Activated B cell treated with CpG ODN at 0.5 μM for 24 hours (primary cell): ENCODE results near the gene E2F2. TPM values are rescaled to one million over a fixed set of nuclear protein-coding genes. Genes with fewer than 3 reads are reported as not detected.
A peak's percentile ranks its signal among the peaks of the same experiment; 100 is the strongest.

Source experiments
- ATAC-seq: fragments of 200-7000 bp; cut with Tn5 transposase; one replicate; pipeline ENCODE4 v1.10.0; 2021; ENCODE audit warnings: low read depth, mild to moderate bottlenecking, moderate library complexity
- CTCF ChIA-PET: fragments of 350-600 bp; sonication (Branson Sonifier 250); formaldehyde crosslinking; loops from one replicate; lab custom pipeline; 2021; ENCODE audit warnings: antibody characterized with exemption; lab: Charles Lee
- POLR2A ChIA-PET: fragments of 350-600 bp; sonication (Branson Sonifier 250); formaldehyde crosslinking; loops from one replicate; lab custom pipeline; 2021; ENCODE audit warnings: antibody characterized with exemption; lab: Charles Lee
- DNase-seq: peaks from one replicate; pipeline ENCODE4 v3.0.0; 2022
- H3K27ac Mint-ChIP-seq: one replicate; pipeline ENCODE4 v1.8.0; 2020; ENCODE audit warnings: mixed read lengths
- H3K27me3 Mint-ChIP-seq: one replicate; pipeline ENCODE4 v1.8.0; 2021; ENCODE audit warnings: mixed read lengths
- H3K36me3 Mint-ChIP-seq: one replicate; pipeline ENCODE4 v1.8.0; 2021; ENCODE audit warnings: low read depth, mixed read lengths
- H3K4me1 Mint-ChIP-seq: one replicate; pipeline ENCODE4 v1.8.0; 2021; ENCODE audit warnings: mixed read lengths
- H3K4me3 Mint-ChIP-seq: one replicate; pipeline ENCODE4 v1.8.0; 2020; ENCODE audit warnings: mild to moderate bottlenecking, mixed read lengths
- H3K9me3 Mint-ChIP-seq: one replicate; pipeline ENCODE4 v1.8.0; 2020; ENCODE audit warnings: mixed read lengths
- CTCF ChIP-seq: fragments of 200-600 bp; IDR thresholded peaks from one replicate; pipeline ENCODE4 v1.8.0; 2022; ENCODE audit warnings: antibody characterized with exemption, mild to moderate bottlenecking
- intact Hi-C: fragments of 100-400 bp; cut with micrococcal nuclease; formaldehyde crosslinking; loops from one replicate; pipeline ENCODE4 v1.15.1; 2024
- total RNA-seq: library from RNA; stranded (reverse); gene quantifications from 2 replicates; pipeline ENCODE4 v1.2.3, GENCODE V29; 2022

E2F2 gene
- total RNA-seq, 1 donor from 2014 or later: 3.4 TPM

- no peaks in the 10 kb centered on the region for H3K27me3 Mint-ChIP-seq
- POLR2A ChIA-PET: interaction anchor here (0.7 to 36.4 kb wide), 8 partner anchors 13 to 264 kb away, joined by 3 to 1151 read pairs (median 4); no protein-coding TSS in a partner anchor
- no peaks in the 10 kb centered on the region for H3K9me3 Mint-ChIP-seq
- CTCF ChIA-PET: interaction anchor here (31.5 kb wide), 1 partner anchor 74 kb away, joined by 872 read pairs; no protein-coding TSS in a partner anchor
- peaks cover 22% of the 10 kb centered on the region for H3K36me3 Mint-ChIP-seq
- ATAC-seq: no peak
- no peak for DNase-seq
- peak overlapping the region; percentile 95 for H3K27ac Mint-ChIP-seq
- H3K4me1 Mint-ChIP-seq: peaks cover 71% of the 10 kb centered on the region
- H3K4me3 Mint-ChIP-seq: peak overlapping the region; percentile 29
- intact Hi-C loops: no loop called here
- no peak for TF ChIP-seq CTCF
These were observed 30.2 kb upstream of the E2F2 start for GRCh38 chr1:23561076-23561812.

GRCh38 chr1:23559985-23560741 is 29.1 kb upstream of the E2F2 start:
- no peaks in the 10 kb centered on the region for H3K27me3 Mint-ChIP-seq
- peaks cover 22% of the 10 kb centered on the region for H3K36me3 Mint-ChIP-seq
- H3K4me3 Mint-ChIP-seq: peak overlapping the region; percentile 87
- intact Hi-C loops: loop anchor here (1.0 to 10.0 kb wide), 8 partner anchors 9 to 165 kb away; no protein-coding TSS in a partner anchor
- TF ChIP-seq CTCF: no peak
- H3K27ac Mint-ChIP-seq: peak overlapping the region; percentile 95
- no peak for ATAC-seq
- ChIA-PET POLR2A (interaction anchor here (0.7 to 36.4 kb wide), 12 partner anchors 9 to 163 kb away, joined by 3 to 1151 read pairs (median 32); no protein-coding TSS in a partner anchor), CTCF (interaction anchor here (1.0 to 31.5 kb wide), 8 partner anchors 16 to 212 kb away, joined by 3 to 872 read pairs (median 4); no protein-coding TSS in a partner anchor)
- no peak for DNase-seq
- H3K9me3 Mint-ChIP-seq: no peaks in the 10 kb centered on the region
- H3K4me1 Mint-ChIP-seq: peaks cover 76% of the 10 kb centered on the region

DNA sequence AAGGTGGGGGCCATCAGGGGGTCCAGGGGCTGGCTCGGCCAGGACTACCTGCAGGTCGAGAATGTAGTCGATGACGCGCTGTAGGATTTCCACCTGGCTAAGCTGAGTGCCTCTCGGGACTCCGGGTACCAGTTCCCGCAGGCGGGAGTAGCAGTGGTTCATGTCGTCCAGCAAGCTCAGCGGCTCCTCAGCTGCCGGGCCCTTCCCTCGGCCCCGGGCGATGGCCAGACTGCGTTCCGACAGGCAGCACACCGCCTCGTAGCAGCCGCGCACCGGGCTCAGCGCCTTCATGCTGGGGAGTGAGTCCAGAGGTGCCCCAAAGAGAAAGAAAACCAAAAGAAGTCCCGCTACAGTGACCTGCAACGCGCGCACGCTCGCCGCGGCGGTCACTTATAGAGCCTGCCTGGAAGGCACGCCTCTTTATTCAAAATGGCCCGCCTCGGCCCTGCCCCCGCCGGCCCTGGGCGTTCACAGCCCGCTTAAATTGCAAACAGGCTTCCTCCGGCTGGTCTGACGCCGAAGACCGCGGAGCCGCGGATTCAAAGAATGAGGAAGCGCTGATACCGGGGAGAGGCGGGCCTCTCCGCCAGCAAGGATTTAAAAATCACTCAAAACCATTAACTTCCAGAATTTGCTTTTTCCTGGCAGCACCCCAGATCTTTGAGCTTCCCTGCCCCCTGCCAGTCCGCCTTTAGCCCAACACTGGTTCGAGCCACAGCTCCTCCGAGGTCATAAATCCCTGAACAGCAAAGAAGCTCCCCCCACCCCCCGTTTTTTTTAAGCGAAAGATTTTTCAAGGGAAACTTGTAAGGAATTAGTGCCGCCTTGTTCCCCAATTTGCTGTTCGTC is 28.3 kb upstream of the E2F2 start, which contains the start of gene ID3:
Gene ID3 (minus strand): TSS at position 366 of the 849 bp plus-strand sequence. CDS start 75 bp downstream, at position 291.
- Mint-ChIP-seq H3K27ac (peak within 1 kb of the TSS; percentile 95), H3K9me3 (no peaks in the 10 kb centered on the region), H3K36me3 (peaks cover 22% of the 10 kb centered on the region), H3K4me3 (peak within 1 kb of the TSS; percentile 87), H3K4me1 (peaks cover 80% of the 10 kb centered on the region), H3K27me3 (no peaks in the 10 kb centered on the region)
- intact Hi-C loops: loop anchor here (1.0 to 10.0 kb wide), 8 partner anchors 10 to 165 kb away; no protein-coding TSS in a partner anchor
- ATAC-seq (peak; percentile 75), DNase-seq (peak; percentile 90)
- ChIA-PET CTCF (interaction anchor here (1.0 to 31.5 kb wide), 10 partner anchors 10 to 213 kb away, joined by 3 to 872 read pairs (median 6); no protein-coding TSS in a partner anchor), POLR2A (interaction anchor here (0.6 to 36.4 kb wide), 18 partner anchors 9 to 330 kb away, joined by 3 to 1151 read pairs (median 7); partner anchors contain the start of genes E2F2 and HNRNPR)
- no peak for TF ChIP-seq CTCF

DNA sequence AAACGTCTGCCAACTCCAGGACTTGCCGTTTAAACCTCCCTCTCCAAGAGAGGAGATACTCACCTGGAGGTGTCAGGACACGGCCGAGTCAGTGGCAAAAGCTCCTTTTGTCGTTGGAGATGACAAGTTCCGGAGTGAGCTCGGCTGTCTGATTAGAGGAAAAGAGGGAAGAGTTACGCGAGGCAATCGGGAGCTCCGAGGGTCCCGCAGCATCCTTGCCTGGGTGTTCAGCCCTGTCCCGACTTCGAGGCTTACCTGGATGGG is 27.8 kb upstream of the E2F2 start:
- no peaks in the 10 kb centered on the region for H3K9me3 Mint-ChIP-seq
- ChIA-PET POLR2A (interaction anchor here (0.5 to 36.4 kb wide), 17 partner anchors 8 to 855 kb away, joined by 3 to 1151 read pairs (median 7); partner anchors contain the start of genes E2F2, HNRNPR and STPG1), CTCF (interaction anchor here (1.4 to 31.5 kb wide), 9 partner anchors 10 to 213 kb away, joined by 3 to 872 read pairs (median 6); no protein-coding TSS in a partner anchor)
- ATAC-seq (no peak), DNase-seq (no peak)
- peak overlapping the region; percentile 87 for H3K4me3 Mint-ChIP-seq
- TF ChIP-seq CTCF: no peak
- H3K27me3 Mint-ChIP-seq: no peaks in the 10 kb centered on the region
- peak overlapping the region; percentile 95 for H3K27ac Mint-ChIP-seq
- peaks cover 24% of the 10 kb centered on the region for H3K36me3 Mint-ChIP-seq
- intact Hi-C loops: loop anchor here (1.0 to 10.0 kb wide), 8 partner anchors 10 to 166 kb away; no protein-coding TSS in a partner anchor
- peaks cover 81% of the 10 kb centered on the region for H3K4me1 Mint-ChIP-seq
